Lung (tissue), 12 donors: ENCODE results near the gene OR4C11. TPM values are rescaled to one million over a fixed set of nuclear protein-coding genes. Genes with fewer than 3 reads are reported as not detected.

Experiments used
- ATAC-seq: fragments of 200-7000 bp; cut with Tn5 transposase; one replicate; pipeline ENCODE4 v1.9.1; 2020; ENCODE audit warnings: moderate number of reproducible peaks; ENCODE audit not compliant: insufficient read depth, low FRiP score
- DNase-seq, 3 donors: peaks; one replicate each; pipeline ENCODE4 v3.0.0-alpha.2; 2013 to 2017
- H3K27ac ChIP-seq, 2 donors: one replicate each; pipeline ENCODE4 v1.5.1; 2013; ENCODE audit warnings: mild to moderate bottlenecking in 2 of 2, moderate library complexity in 2 of 2, control low read depth in 1 of 2, inconsistent platforms in 1 of 2, low read depth in 1 of 2, low read length in 1 of 2
- H3K27me3 ChIP-seq, 3 donors: one replicate each; pipeline ENCODE4 v1.5.1; 2013; ENCODE audit warnings: low read length in 2 of 3; ENCODE audit not compliant: control insufficient read depth in 3 of 3, insufficient read depth in 3 of 3
- H3K36me3 ChIP-seq, 4 donors: one replicate each; pipeline ENCODE4 v1.5.1; 2013; ENCODE audit warnings: low read length in 4 of 4, mild to moderate bottlenecking in 1 of 4, moderate library complexity in 1 of 4; ENCODE audit not compliant: control insufficient read depth in 4 of 4, insufficient read depth in 4 of 4
- H3K4me1 ChIP-seq, 5 donors: one replicate each; pipeline ENCODE4 v1.5.1; 2013; ENCODE audit warnings: low read length in 5 of 5, mild to moderate bottlenecking in 2 of 5, moderate library complexity in 1 of 5; ENCODE audit not compliant: control insufficient read depth in 5 of 5, insufficient read depth in 5 of 5
- H3K4me3 ChIP-seq: one replicate; pipeline ENCODE4 v1.5.1; 2013; ENCODE audit warnings: mild to moderate bottlenecking, control low read depth, moderate library complexity
- H3K9ac ChIP-seq, 2 donors: one replicate each; pipeline ENCODE4 v1.5.1; 2013; ENCODE audit warnings: low read length in 2 of 2, control low read depth in 1 of 2; ENCODE audit not compliant: insufficient read depth in 1 of 2
- H3K9me3 ChIP-seq, 4 donors: one replicate each; pipeline ENCODE4 v1.5.1; 2013; ENCODE audit warnings: low read length in 3 of 4, mild to moderate bottlenecking in 1 of 4, moderate library complexity in 1 of 4; ENCODE audit not compliant: control insufficient read depth in 4 of 4, insufficient read depth in 3 of 4
- CTCF ChIP-seq: IDR thresholded peaks from 2 replicates; pipeline ENCODE4 v1.5.1; 2012; ENCODE audit warnings: mild to moderate bottlenecking; ENCODE audit errors: control extremely low read depth, extremely low read depth
- polyA plus RNA-seq, 2 donors: library from polyadenylated mRNA; stranded (reverse); fragments of 200-250 nt; gene quantifications; one replicate each; pipeline ENCODE4 v1.2.1, GENCODE V29; 2013
- total RNA-seq, 2 donors: library from RNA; depleted of rRNA in 1 of 2; stranded (reverse); fragments of >200 nt in 1 of 2; gene quantifications; one replicate each; pipeline ENCODE4 v1.2.1, GENCODE V29; 2014 to 2021
- donor health status: control.
- donor health status: control.
- donor health status: Bipolar disorder and iron deficiency.
- donor health status: healthy.
- donor health status: DM: yes; HTN: yes; CAD: no.

OR4C11 gene
- total and polyA plus RNA-seq, 4 donors, result not detected

GRCh38 chr11:55554169-55554568 is 53.3 kb downstream of the OR4C11 start, which contains the start of gene OR4C15:
Gene OR4C15, plus strand, starts transcription at chr11:55554469. Its CDS starts 0 bp downstream, at chr11:55554469.
- Histone ChIP-seq H3K36me3 (no peaks in the 10 kb centered on the region), H3K27me3 (no peaks in the 10 kb centered on the region), H3K4me3 (no peak within 1 kb of the TSS), H3K27ac (no peak within 1 kb of the TSS), H3K4me1 (no peaks in the 10 kb centered on the region), H3K9me3 (peaks cover 0 to 23% (median 0%) of the 10 kb centered on the region in 4 donors), H3K9ac (no peak within 1 kb of the TSS)
- DNase-seq (no peak), ATAC-seq (no peak)
- no peak for TF ChIP-seq CTCF

Other genes starting within 250 kb of the OR4C11 start
- not detected for gene OR4A15, start 239.7 kb downstream of the OR4C11 start, total RNA-seq
- not detected for gene OR4A15, start 239.7 kb downstream of the OR4C11 start, polyA plus RNA-seq
- not detected for gene OR4C15, start 53.2 kb downstream of the OR4C11 start, total RNA-seq
- not detected for gene OR4C15, start 53.2 kb downstream of the OR4C11 start, polyA plus RNA-seq
- gene OR4C16, start 35.5 kb downstream of the OR4C11 start, total RNA-seq, result not detected
- gene OR4C16, start 35.5 kb downstream of the OR4C11 start, polyA plus RNA-seq, result not detected
- not detected for gene OR4P4, start 27.5 kb upstream of the OR4C11 start, total RNA-seq
- gene OR4P4, start 27.5 kb upstream of the OR4C11 start, polyA plus RNA-seq, result not detected
- gene OR4S2, start 40.7 kb upstream of the OR4C11 start, total RNA-seq, result not detected
- gene OR4S2, start 40.7 kb upstream of the OR4C11 start, polyA plus RNA-seq, result not detected
- not detected for gene OR4C6, start 54.6 kb upstream of the OR4C11 start, total RNA-seq
- gene OR4C6, start 54.6 kb upstream of the OR4C11 start, polyA plus RNA-seq, result not detected
- not detected for gene OR5D13, start 165.8 kb upstream of the OR4C11 start, total RNA-seq
- gene OR5D13, start 165.8 kb upstream of the OR4C11 start, polyA plus RNA-seq, result not detected
- gene OR5D14, start 187.9 kb upstream of the OR4C11 start, total RNA-seq, result not detected
- not detected for gene OR5D14, start 187.9 kb upstream of the OR4C11 start, polyA plus RNA-seq
- not detected for gene OR5L1, start 203.7 kb upstream of the OR4C11 start, total RNA-seq
- not detected for gene OR5L1, start 203.7 kb upstream of the OR4C11 start, polyA plus RNA-seq
- gene OR5D18, start 212.0 kb upstream of the OR4C11 start, total RNA-seq, result not detected
- gene OR5D18, start 212.0 kb upstream of the OR4C11 start, polyA plus RNA-seq, result not detected
- not detected for gene OR5L2, start 219.6 kb upstream of the OR4C11 start, total RNA-seq
- not detected for gene OR5L2, start 219.6 kb upstream of the OR4C11 start, polyA plus RNA-seq
- gene OR5D16, start 231.1 kb upstream of the OR4C11 start, total RNA-seq, result not detected
- not detected for gene OR5D16, start 231.1 kb upstream of the OR4C11 start, polyA plus RNA-seq